GM18907 (cell line): ENCODE results near the gene HOXB8.
A peak's percentile ranks its signal among the peaks of the same experiment; 100 is the strongest.

Source experiments
- ATAC-seq: cut with Tn5 transposase; IDR thresholded peaks from one replicate; pipeline ENCODE4 v1.9.1; 2021; ENCODE audit warnings: mild to moderate bottlenecking, moderate library complexity; ENCODE audit not compliant: unreplicated experiment

Gene HOXB8

DNA sequence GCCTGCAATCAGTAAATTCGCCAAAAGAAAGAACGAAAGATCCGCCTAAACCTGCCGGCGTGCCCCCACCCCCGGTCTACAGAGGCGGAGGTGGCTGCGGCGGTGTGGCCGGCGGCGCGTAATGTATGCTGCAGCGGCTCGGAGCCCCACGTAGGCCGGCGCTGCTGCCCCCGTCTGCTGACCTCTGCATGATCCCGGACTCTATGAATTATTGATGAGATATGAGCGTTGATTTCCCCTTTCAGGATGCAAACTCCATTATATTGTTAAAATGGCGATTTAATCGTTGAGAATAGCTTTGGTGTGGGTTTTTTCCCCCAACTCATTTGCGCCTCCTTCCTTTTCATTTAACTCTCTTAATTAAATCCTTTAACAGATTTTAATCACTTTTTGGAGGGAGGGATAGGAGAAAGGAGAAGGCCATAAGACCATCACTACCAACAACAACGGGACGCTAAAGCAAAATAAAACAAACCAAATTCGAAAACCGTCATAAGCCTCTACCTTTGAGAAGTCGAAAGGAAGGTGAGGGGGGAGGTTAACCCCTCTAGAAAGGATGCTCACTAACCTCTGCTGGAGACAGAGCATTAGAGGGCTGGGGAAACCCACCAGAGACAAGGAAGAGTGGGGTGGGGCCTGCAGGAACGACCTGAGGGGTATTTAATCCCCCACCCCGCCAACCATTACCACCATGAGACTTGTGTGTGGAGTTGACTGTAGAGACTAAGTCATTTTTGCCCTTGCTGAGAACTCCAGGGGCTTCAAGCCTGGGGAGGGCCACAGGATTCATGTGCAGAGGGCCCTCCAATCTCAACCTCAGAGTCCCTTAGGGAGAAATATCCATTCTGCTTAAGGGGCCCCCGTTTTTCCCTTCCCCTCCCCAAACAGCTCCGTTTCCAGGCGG lies 28.5 kb downstream of the HOXB8 start:
- ATAC-seq, result no peak

DNA sequence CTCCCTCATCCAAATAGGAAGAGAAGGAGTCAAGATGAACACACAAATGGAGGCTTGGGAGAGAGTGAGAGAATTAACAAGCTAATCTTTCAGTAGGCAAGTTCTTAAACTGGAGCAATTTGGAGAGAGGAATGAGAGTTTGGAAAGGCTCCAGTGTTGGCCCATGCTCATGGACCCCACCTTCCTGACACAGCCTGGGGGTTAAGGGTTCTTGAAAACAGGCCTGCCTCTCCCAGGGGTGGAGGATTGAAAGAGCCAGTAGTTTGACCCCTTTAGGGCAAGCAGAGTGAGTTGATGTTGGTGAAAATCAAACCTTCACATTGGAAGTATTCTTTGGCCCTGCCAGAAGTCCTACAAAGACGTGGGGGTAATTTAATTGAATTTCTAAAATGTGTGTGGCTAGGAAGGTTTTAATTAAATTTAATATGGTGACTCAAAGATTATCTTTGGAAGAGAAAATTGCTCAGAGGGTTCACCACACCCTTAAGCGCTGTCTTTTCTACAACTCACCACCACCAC lies 30.8 kb downstream of the HOXB8 start:
- ATAC-seq, result no peak

- ATAC-seq, result no peak
Measured at GRCh38 chr17:48583708-48584222, 31.3 kb downstream of the HOXB8 start.

GRCh38 chr17:48582750-48583069 lies 32.4 kb downstream of the HOXB8 start:
- ATAC-seq, result no peak

- ATAC-seq, result no peak
Measured at GRCh38 chr17:48579760-48580554, 35.1 kb downstream of the HOXB8 start.

DNA sequence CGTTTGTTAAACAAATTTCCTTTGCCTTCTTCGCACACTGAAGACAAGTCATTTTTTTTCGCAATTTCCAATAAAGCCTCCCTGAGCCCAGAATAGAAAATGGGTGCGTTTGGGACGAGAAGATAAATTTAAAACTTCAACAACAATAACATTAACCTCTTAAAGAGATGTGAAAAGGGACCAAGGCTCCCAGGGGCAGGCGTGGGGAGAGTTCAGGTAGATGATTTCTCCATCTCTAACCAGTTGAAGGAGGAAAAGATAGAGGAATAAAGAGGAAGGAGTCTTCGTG lies 35.7 kb downstream of the HOXB8 start:
- ATAC-seq, result no peak

- peak; percentile 24 for ATAC-seq
Measured at GRCh38 chr17:48578616-48579470, 36.2 kb downstream of the HOXB8 start.

DNA sequence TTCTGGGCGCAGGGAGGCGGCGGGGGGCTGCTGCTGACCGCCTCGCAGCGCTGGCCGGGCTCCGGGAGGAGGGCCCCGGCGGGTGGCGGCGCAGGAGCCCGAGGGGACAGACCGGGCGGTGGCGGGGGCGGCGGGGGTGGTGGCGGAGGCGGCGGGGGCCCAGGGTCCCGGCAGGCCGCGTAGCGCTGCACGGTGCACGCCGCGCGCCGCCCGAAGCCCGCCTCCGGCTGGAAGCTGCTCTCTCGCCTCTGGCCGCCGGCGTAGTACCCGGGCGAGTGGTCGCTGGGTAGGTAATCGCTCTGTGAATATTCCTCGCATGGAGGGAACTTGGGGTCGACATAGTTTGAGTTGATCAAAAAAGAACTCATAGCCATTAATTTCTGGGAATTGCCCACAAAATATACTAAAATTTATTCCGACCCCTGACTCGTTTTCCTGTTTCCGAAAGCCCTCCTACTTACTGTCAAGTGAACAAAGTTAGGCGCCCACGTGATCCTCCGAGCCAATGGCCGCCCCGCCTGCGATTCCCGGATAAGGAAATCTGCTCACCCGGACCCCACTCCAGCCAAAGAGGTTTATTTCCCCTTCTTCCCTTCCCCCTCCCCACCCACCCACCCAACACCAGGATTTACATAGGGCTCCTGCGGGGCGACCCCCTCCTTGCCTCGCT lies 37.0 kb downstream of the HOXB8 start, which contains the start of gene HOXB4:
HOXB4 (minus strand) TSS at position 405 of the 670 bp plus-strand sequence; CDS start at position 374, 31 bp downstream.
- peak; percentile 59 for ATAC-seq

DNA sequence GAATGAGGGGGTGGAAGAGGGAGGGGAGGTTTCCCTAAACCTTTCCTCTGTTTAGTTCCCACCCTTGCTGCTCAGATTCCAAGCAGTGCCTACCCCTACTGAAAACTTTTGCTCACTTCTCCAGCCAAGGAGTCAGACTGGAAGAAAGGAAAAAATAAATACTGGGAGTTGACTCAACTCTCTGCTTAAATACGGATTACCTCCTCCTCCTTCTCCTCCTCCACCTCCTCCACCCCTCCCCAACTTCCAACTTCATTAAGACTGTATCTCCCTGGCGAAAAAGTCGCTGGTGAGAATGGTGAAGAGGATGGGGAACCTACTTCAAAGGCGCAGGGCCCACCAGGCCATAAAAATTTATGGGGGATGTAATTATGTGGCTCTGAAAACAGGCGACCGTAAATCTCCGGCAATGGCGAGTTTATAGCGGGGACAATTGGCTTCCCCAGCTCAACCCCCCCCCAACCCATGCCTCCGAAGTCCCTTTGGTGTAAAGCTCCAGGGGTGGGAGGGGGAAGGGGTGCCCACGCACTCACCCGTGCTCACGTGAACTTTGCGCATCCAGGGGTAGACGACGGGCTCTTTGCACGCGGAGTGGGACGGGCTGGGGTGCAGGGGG lies 37.7 kb downstream of the HOXB8 start:
- peak; percentile 1 for ATAC-seq

- no peak for ATAC-seq
Measured at GRCh38 chr17:48576479-48577309, 38.4 kb downstream of the HOXB8 start.

GRCh38 chr17:48575673-48576478 lies 39.2 kb downstream of the HOXB8 start:
- ATAC-seq, result no peak

GRCh38 chr17:48575066-48575582 lies 40.0 kb downstream of the HOXB8 start:
- no peak for ATAC-seq

- ATAC-seq, result no peak
Measured at GRCh38 chr17:48574505-48575065, 40.5 kb downstream of the HOXB8 start.

DNA sequence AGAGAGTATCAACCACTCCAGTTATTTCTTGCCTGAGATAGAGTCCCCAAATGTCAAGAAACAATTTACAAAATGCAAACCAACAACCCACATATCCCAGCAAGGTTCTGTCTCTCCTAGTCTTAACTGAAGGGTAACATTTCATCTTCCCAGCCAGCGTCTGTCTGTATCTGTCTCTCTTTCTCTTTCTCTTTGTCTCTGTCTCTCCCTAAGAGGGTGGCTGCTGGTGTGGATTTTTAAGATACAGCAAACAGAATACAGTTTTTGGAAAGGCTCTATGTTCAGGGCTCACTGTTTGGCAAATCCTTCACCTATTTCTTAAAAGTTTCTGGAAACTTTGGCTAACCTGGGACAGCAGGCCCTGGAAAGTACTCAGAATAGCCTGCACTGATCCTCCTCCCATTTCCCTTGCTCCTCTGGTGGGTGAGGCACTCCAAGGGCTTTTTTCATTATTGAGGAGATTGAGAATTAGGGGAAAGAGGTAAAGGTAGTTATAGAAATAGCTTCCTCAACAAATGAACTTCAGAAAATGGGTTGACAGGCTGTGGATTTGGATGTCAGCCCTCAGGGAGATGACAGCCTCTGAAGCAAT lies 43.2 kb downstream of the HOXB8 start:
- no peak for ATAC-seq

DNA sequence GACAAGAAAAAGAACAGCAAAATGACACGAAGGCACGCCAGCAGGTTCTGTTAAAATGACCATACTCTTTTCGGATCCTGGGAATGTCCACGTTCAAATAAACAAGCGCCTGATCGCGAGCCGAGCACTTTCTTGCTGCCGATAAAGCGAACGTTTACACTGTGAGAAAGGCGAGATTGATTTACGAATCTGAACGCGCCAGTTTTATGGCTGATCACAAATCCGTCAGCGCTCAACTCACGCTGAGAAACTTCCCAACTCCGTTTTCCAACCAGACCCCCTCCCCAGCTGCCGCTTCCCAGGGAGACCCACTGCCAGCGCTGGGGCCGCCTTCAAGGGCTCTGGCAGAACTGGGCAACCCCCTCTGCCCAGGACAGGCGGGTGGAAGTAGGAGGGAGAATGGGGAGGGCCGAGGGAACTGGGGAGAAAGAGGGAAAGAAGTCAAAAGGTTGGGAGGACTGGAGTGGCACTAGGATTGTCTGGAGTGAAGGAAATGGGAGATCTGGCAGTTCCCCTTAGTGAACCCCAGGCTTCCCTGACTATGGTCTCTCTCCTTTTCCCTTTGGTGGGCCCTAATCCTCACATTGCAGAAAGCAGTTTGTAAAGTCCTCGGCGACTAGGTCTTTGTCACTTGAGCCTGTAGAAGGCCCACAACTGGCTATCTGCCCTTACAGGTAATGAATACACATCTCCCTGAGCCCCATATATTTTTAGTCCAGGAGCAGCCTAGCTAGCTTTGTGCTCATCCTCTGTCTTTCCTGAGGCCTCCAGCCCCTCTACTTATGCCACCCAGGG lies 43.9 kb downstream of the HOXB8 start:
- ATAC-seq, result no peak

DNA sequence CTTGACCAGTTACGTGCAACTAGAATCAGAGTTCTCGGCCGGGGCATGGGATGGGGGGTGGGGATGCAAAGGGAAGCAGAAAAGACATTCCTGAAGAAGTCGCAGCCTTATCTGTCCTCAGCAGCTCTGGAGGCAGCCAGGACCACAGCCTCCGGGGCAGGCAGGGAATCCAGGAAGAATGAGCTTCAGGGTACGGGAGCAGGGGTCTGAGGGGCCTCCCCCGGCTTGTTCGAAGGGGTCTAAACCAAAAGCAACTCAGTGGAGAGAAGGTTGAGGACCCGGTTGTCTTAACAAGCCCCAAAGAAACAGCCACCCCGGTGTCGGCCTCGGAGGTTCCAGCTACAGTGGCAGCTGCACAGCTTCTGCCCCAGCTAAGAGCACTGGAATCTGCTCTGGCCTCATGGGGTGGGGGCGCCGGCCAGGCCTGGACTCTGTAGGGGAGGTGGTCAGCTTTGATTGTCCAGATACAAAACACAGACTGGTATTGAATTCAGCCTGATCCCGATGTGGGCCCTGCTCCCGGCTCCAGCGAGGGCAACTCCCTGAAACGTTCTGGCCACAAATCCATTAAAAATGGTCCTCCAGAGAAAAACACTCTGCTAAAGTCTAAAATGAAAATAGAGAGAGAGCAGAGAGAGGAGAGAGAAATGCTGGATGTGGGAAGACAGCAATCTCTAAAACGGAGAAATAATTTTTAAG lies 44.6 kb downstream of the HOXB8 start:
- ATAC-seq, result no peak
